GM19328 (cell line): ENCODE data around the gene CEBPE.

Experiments
- ATAC-seq: cut with Tn5 transposase; IDR thresholded peaks from one replicate; pipeline ENCODE4 v1.9.1; 2021; ENCODE audit warnings: mild to moderate bottlenecking, moderate library complexity; ENCODE audit not compliant: unreplicated experiment

CEBPE gene

GRCh38 chr14:23118506-23119362 lies at the start of gene CEBPE:
Gene CEBPE (minus strand): TSS chr14:23119255. CDS start chr14:23119091, 164 bp downstream.
- no peak for ATAC-seq

- ATAC-seq: no peak
These were observed 49.2 kb upstream of the CEBPE start for GRCh38 chr14:23168246-23168645.

- no peak for ATAC-seq
These were observed 48.2 kb upstream of the CEBPE start for GRCh38 chr14:23167116-23167847.

- no peak for ATAC-seq
These were observed 45.9 kb upstream of the CEBPE start for GRCh38 chr14:23164949-23165348.

GRCh38 chr14:23164250-23164649 lies 45.2 kb upstream of the CEBPE start:
- no peak for ATAC-seq

- no peak for ATAC-seq
These were observed 44.8 kb upstream of the CEBPE start for GRCh38 chr14:23163830-23164229.

- no peak for ATAC-seq
These were observed 43.7 kb upstream of the CEBPE start for GRCh38 chr14:23162800-23163199.

- ATAC-seq: no peak
These were observed 43.0 kb upstream of the CEBPE start for GRCh38 chr14:23162005-23162404.

- ATAC-seq: no peak
These were observed 42.0 kb upstream of the CEBPE start for GRCh38 chr14:23160924-23161522.

- no peak for ATAC-seq
These were observed 40.5 kb upstream of the CEBPE start for GRCh38 chr14:23159532-23159931.

- no peak for ATAC-seq
These were observed 39.7 kb upstream of the CEBPE start for GRCh38 chr14:23158779-23159178.

- ATAC-seq: no peak
These were observed 36.0 kb upstream of the CEBPE start for GRCh38 chr14:23154964-23155587.

- ATAC-seq: no peak
These were observed 35.1 kb upstream of the CEBPE start for GRCh38 chr14:23153851-23154796.

- ATAC-seq: no peak
These were observed 32.3 kb upstream of the CEBPE start for GRCh38 chr14:23151342-23151741.

- ATAC-seq: no peak
These were observed 30.7 kb upstream of the CEBPE start for GRCh38 chr14:23149745-23150144.

- ATAC-seq: no peak
These were observed 29.7 kb upstream of the CEBPE start for GRCh38 chr14:23148591-23149249.

- no peak for ATAC-seq
These were observed 28.6 kb upstream of the CEBPE start for GRCh38 chr14:23147676-23148075.

GRCh38 chr14:23146980-23147379 lies 27.9 kb upstream of the CEBPE start:
- no peak for ATAC-seq

- no peak for ATAC-seq
These were observed 27.4 kb upstream of the CEBPE start for GRCh38 chr14:23146351-23146910.
